CD14-positive monocyte (primary cell): ENCODE measurements around the gene ACAP3. TPM values are rescaled to one million over a fixed set of nuclear protein-coding genes. Genes with fewer than 3 reads are reported as not detected.

ENCODE experiments used
- DNase-seq, 3 donors: peaks; one replicate each; pipeline ENCODE4 v3.0.0-alpha.2; 2011 to 2022
- H2AFZ ChIP-seq: 2 replicates; pipeline ENCODE4 v1.6.0; 2012; ENCODE audit warnings: mild to moderate bottlenecking, low read depth, low read length, inconsistent platforms; ENCODE audit not compliant: insufficient read depth, poor library complexity, severe bottlenecking
- H3K27ac ChIP-seq, 2 donors: 1 replicate in 1 of 2; 2 replicates in 1 of 2; pipeline ENCODE4 v1.5.1; 2012 to 2013; ENCODE audit warnings: low read length in 2 of 2, control low read depth in 1 of 2, inconsistent platforms in 1 of 2, low read depth in 1 of 2, mild to moderate bottlenecking in 1 of 2
- H3K27me3 ChIP-seq, 2 donors: one replicate each; pipeline versions ENCODE4 v1.6.0 to v1.6.1; 2011 to 2013; ENCODE audit warnings: low read length in 2 of 2; ENCODE audit not compliant: control insufficient read depth in 2 of 2, insufficient read depth in 2 of 2
- H3K36me3 ChIP-seq, 2 donors: replicated peaks in 1 of 2; 1 replicate in 1 of 2; 2 replicates in 1 of 2; pipeline versions ENCODE4 v1.5.1 to v1.6.1; 2012 to 2013; ENCODE audit warnings: low read length in 2 of 2, control low read depth in 1 of 2, inconsistent platforms in 1 of 2, mild to moderate bottlenecking in 1 of 2; ENCODE audit not compliant: insufficient read depth in 2 of 2, control insufficient read depth in 1 of 2
- H3K4me1 ChIP-seq, 2 donors: 1 replicate in 1 of 2; 2 replicates in 1 of 2; pipeline versions ENCODE4 v1.5.1 to v1.6.1; 2012 to 2013; ENCODE audit warnings: low read length in 2 of 2, control low read depth in 1 of 2, inconsistent platforms in 1 of 2, mild to moderate bottlenecking in 1 of 2, moderate library complexity in 1 of 2; ENCODE audit not compliant: insufficient read depth in 2 of 2, control insufficient read depth in 1 of 2
- H3K4me2 ChIP-seq: replicated peaks from 2 replicates; pipeline ENCODE3; 2012; ENCODE audit warnings: low read length, moderate library complexity, mild to moderate bottlenecking; ENCODE audit not compliant: poor library complexity, severe bottlenecking; ENCODE audit errors: extremely low read depth
- H3K4me3 ChIP-seq, 3 experiments: fragments of 200-600 bp in 1 of 3; sonication (generic) in 1 of 3; replicated peaks in 1 of 3; 1 replicate in 2 of 3; 2 replicates in 1 of 3; pipeline ENCODE4 v1.5.1; 2011 to 2013; ENCODE audit warnings: low read length in 3 of 3, mild to moderate bottlenecking in 3 of 3, control low read depth in 2 of 3, low read depth in 2 of 3, inconsistent platforms in 1 of 3, moderate library complexity in 1 of 3
- H3K79me2 ChIP-seq: 2 replicates; pipeline ENCODE4 v1.6.0; 2012; ENCODE audit warnings: mild to moderate bottlenecking, control low read depth, inconsistent platforms, low read length, moderate library complexity; ENCODE audit not compliant: insufficient read depth
- H3K9ac ChIP-seq: 2 replicates; pipeline ENCODE4 v1.6.0; 2017; ENCODE audit warnings: low read length, mild to moderate bottlenecking; ENCODE audit not compliant: insufficient read depth, poor library complexity, severe bottlenecking
- H3K9me3 ChIP-seq, 2 donors: replicated peaks in 1 of 2; 1 replicate in 1 of 2; 2 replicates in 1 of 2; pipeline versions ENCODE4 v1.5.1 to v1.6.1; 2012 to 2013; ENCODE audit warnings: low read length in 2 of 2, control low read depth in 1 of 2; ENCODE audit not compliant: control insufficient read depth in 1 of 2, insufficient read depth in 1 of 2
- H4K20me1 ChIP-seq: 2 replicates; pipeline ENCODE4 v1.6.0; 2012; ENCODE audit warnings: mild to moderate bottlenecking, low read length, control low read depth, moderate library complexity; ENCODE audit not compliant: insufficient read depth
- H3K27ac Mint-ChIP-seq, 7 donors: one replicate each; pipeline ENCODE4 v1.8.0; 2020; ENCODE audit warnings: mild to moderate bottlenecking in 7 of 7, mixed read lengths in 7 of 7, moderate library complexity in 6 of 7, inconsistent platforms in 2 of 7
- H3K27me3 Mint-ChIP-seq, 3 donors: one replicate each; pipeline ENCODE4 v1.8.0; 2021 to 2022; ENCODE audit warnings: low read depth in 3 of 3, mild to moderate bottlenecking in 3 of 3, mixed read lengths in 3 of 3, moderate library complexity in 3 of 3, inconsistent platforms in 1 of 3
- H3K36me3 Mint-ChIP-seq, 2 donors: one replicate each; pipeline ENCODE4 v1.8.0; 2020; ENCODE audit warnings: mixed read lengths in 2 of 2, inconsistent platforms in 1 of 2, mild to moderate bottlenecking in 1 of 2
- H3K4me1 Mint-ChIP-seq: one replicate; pipeline ENCODE4 v1.8.0; 2020; ENCODE audit warnings: mild to moderate bottlenecking, mixed read lengths
- H3K4me3 Mint-ChIP-seq, 2 donors: one replicate each; pipeline ENCODE4 v1.8.0; 2020; ENCODE audit warnings: mild to moderate bottlenecking in 2 of 2, mixed read lengths in 2 of 2, moderate library complexity in 1 of 2
- H3K9me3 Mint-ChIP-seq, 7 donors: one replicate each; pipeline ENCODE4 v1.8.0; 2020 to 2022; ENCODE audit warnings: mixed read lengths in 7 of 7, mild to moderate bottlenecking in 6 of 7, moderate library complexity in 6 of 7, inconsistent platforms in 2 of 7
- WGBS: methylation state at CpG from one replicate; pipeline ENCODE4 v1.1.5; 2013; ENCODE audit warnings: missing lambda C conversion rate; ENCODE audit not compliant: insufficient coverage; 5-methylcytosine and 5-hydroxymethylcytosine counted together
- intact Hi-C, 2 donors: fragments of 100-400 bp; cut with micrococcal nuclease; formaldehyde crosslinking; loops; one replicate each; pipeline versions ENCODE4 v1.15.0 to v1.15.1; 2023
- polyA plus RNA-seq, 3 donors: library from polyadenylated mRNA; depleted of rRNA in 1 of 3; unstranded in 2 of 3; stranded (reverse) in 1 of 3; fragments of 300-500 nt in 2 of 3; fragments of >200 nt in 1 of 3; fragmentation: Illumina TruSeq in 2 of 3; gene quantifications; 1 replicate in 2 of 3; 2 replicates in 1 of 3; pipeline ENCODE4 v1.2.3, GENCODE V29; 2012 to 2021
- TF ChIP-seq, protein P1 (sequence below): fragments of 200-600 bp; IDR thresholded peaks from one replicate; pipeline ENCODE4 v1.8.0; 2022; ENCODE audit warnings: antibody characterized with exemption, mild to moderate bottlenecking

ACAP3 gene
- polyA plus RNA-seq, 3 donors: 3.5 to 132 (median 4.0) TPM

DNA sequence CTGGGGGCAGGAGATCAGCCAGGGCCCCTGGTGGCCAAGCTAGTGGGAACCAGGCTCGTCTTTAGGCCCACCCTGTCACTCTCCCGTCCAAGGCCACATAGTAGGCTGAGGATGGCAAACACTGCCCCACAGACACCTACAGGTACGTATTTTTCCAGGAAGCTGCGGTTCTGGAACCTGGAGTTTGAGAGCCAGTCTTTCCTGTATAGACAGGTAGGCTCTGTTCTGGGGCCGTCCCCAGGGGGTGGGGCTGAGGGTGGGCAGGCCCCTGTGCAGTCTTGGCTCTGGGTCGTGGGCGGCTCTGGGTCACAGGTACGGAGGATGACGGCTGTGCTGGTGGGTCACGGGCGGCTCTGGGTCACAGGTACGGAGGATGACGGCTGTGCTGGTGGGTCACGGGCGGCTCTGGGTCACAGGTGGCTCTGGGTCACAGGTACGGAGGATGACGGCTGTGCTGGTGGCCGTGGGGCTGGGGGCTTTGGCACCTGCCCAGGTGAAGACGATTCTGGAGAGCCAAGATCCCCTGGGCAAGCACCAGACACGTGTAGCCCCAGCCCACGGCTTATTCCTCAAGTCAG, 2.8 kb upstream of the ACAP3 start:
- Mint-ChIP-seq H3K27me3 (peaks cover 0 to 2% (median 0%) of the 10 kb centered on the region in 3 donors), H3K36me3 (peaks cover 22 to 50% of the 10 kb centered on the region in 2 donors), H3K4me1 (peaks cover 23% of the 10 kb centered on the region), H3K27ac (no peak overlapping the region), H3K9me3 (no peaks in the 10 kb centered on the region), H3K4me3 (no peak overlapping the region)
- Histone ChIP-seq H3K36me3 (peaks cover 51 to 52% of the 10 kb centered on the region in 2 donors), H3K79me2 (peaks cover 22% of the 10 kb centered on the region), H2AFZ (no peak overlapping the region), H4K20me1 (peaks cover 50% of the 10 kb centered on the region), H3K9ac (no peak overlapping the region), H3K4me1 (peaks cover 25 to 31% of the 10 kb centered on the region in 2 donors), H3K27ac (no peak overlapping the region), H3K4me3 (no peak overlapping the region), H3K4me2 (no peak overlapping the region), H3K9me3 (no peaks in the 10 kb centered on the region), H3K27me3 (no peaks in the 10 kb centered on the region)
- intact Hi-C loops: no loop called here
- no peak for DNase-seq
- WGBS: 93% methylated on average over 19 of the region's 21 CpGs
- TF ChIP-seq, protein P1, sequence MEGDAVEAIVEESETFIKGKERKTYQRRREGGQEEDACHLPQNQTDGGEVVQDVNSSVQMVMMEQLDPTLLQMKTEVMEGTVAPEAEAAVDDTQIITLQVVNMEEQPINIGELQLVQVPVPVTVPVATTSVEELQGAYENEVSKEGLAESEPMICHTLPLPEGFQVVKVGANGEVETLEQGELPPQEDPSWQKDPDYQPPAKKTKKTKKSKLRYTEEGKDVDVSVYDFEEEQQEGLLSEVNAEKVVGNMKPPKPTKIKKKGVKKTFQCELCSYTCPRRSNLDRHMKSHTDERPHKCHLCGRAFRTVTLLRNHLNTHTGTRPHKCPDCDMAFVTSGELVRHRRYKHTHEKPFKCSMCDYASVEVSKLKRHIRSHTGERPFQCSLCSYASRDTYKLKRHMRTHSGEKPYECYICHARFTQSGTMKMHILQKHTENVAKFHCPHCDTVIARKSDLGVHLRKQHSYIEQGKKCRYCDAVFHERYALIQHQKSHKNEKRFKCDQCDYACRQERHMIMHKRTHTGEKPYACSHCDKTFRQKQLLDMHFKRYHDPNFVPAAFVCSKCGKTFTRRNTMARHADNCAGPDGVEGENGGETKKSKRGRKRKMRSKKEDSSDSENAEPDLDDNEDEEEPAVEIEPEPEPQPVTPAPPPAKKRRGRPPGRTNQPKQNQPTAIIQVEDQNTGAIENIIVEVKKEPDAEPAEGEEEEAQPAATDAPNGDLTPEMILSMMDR: no peak

DNA sequence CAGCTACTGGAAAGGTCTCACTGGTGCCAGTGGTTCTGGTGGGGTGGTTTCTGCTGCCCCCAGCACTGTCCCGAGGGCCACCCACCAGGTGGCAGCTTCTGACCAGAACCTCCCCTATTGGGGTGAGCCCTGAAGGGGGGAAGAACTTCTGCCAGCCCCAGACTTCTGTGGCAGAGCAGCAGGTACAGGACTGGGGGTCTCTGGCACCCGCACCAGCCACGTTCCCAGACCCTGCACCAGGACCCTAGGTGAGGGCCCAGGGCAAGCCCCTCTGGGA, 2.3 kb upstream of the ACAP3 start:
- peaks cover 25% of the 10 kb centered on the region for H3K4me1 Mint-ChIP-seq
- intact Hi-C loops: no loop called here
- no peak overlapping the region for H3K9ac ChIP-seq
- peaks cover 53% of the 10 kb centered on the region for H4K20me1 ChIP-seq
- H3K4me2 ChIP-seq: no peak overlapping the region
- H2AFZ ChIP-seq: no peak overlapping the region
- H3K4me1 ChIP-seq: peaks cover 30 to 36% of the 10 kb centered on the region in 2 donors
- H3K79me2 ChIP-seq: peaks cover 27% of the 10 kb centered on the region
- peaks cover 47 to 48% of the 10 kb centered on the region in 2 donors for H3K36me3 ChIP-seq
- H3K9me3 ChIP-seq: no peaks in the 10 kb centered on the region
- H3K27me3 ChIP-seq: no peaks in the 10 kb centered on the region
- H3K27ac Mint-ChIP-seq: peak overlapping the region in 1 of 7 donors; percentile 5
- peaks cover 0 to 2% (median 0%) of the 10 kb centered on the region in 3 donors for H3K27me3 Mint-ChIP-seq
- peak overlapping the region in 1 of 3 experiments; percentile 91 for H3K4me3 ChIP-seq
- WGBS: 91% methylated on average over 2 of the region's 3 CpGs
- DNase-seq: no peak
- H3K27ac ChIP-seq: no peak overlapping the region
- TF ChIP-seq, protein P1: no peak
- peaks cover 22 to 45% of the 10 kb centered on the region in 2 donors for H3K36me3 Mint-ChIP-seq
- no peaks in the 10 kb centered on the region for H3K9me3 Mint-ChIP-seq
- H3K4me3 Mint-ChIP-seq: peak overlapping the region in 1 of 2 donors; percentile 16
